ENCODE measurements around the gene TEX35.

TEX35 gene

DNA sequence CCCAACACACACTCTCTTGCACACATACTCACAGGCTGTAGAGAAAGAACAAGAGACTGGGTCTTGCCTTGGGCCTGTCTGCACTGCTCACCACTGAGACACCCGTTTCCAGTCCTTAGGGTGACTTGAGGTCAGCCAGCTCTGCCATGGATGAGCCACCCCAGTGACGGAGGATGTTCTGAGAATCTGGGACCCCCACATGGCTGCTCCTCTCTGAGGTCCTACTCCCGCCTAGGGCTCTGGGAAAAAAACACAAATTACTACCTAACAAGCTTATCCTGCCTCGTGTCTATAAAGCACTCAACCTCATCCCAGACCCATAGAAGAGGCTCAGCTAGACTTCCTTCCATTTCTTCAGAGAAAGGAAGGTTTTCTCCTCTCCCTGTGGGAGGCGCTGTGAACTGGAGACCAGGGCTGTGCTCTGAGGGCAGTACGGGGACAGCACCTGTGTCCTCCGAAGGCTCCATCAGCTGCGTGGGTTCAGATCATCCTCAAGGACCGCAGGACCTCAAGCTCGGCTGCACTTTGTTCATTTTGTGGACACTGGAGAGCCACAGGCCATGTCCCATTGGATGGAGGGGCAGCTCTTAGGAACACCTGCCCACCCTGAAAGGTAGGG, 11.9 kb upstream of the TEX35 start:
- ChIA-PET POLR2A (no interaction called here), CTCF (interaction anchor here (0.6 to 4.1 kb wide), 47 partner anchors 9 to 802 kb away, joined by 3 to 63 read pairs (median 5); partner anchors contain the start of gene TEX35)
- H3K4me3 ChIP-seq (ENCODE audit: low read depth, low read length) = no peak overlapping the region
- no peaks in the 10 kb centered on the region for H3K36me3 ChIP-seq (ENCODE audit: control insufficient read depth in 2 of 2, insufficient read depth in 1 of 2, low read length in 2 of 2)
- H3K9me3 ChIP-seq (ENCODE audit: control insufficient read depth, insufficient read depth, low read depth, low read length) = no peaks in the 10 kb centered on the region
- TF ChIP-seq ZNF146 (tag by site-specific recombination; IDR thresholded peaks at IDR 0.05) = no peak
- no peak for TF ChIP-seq ZNF777 (tag by site-specific recombination; IDR thresholded peaks at IDR 0.05; ENCODE audit: borderline replicate concordance)
- TF ChIP-seq ZBTB26 (tag by site-specific recombination; optimal IDR thresholded peaks at IDR 0.05) = no peak
- TF ChIP-seq GLI2 (tag by site-specific recombination; IDR thresholded peaks at IDR 0.05; ENCODE audit: borderline replicate concordance, low read depth) = no peak
- TF ChIP-seq, protein P1, sequence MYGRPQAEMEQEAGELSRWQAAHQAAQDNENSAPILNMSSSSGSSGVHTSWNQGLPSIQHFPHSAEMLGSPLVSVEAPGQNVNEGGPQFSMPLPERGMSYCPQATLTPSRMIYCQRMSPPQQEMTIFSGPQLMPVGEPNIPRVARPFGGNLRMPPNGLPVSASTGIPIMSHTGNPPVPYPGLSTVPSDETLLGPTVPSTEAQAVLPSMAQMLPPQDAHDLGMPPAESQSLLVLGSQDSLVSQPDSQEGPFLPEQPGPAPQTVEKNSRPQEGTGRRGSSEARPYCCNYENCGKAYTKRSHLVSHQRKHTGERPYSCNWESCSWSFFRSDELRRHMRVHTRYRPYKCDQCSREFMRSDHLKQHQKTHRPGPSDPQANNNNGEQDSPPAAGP (tag by site-specific recombination; IDR thresholded peaks at IDR 0.05) = no peak
- TF ChIP-seq MEIS1 (CRISPR knock-in tag; IDR thresholded peaks at IDR 0.05; ENCODE audit: borderline replicate concordance) = no peak
- no peak for TF ChIP-seq HOXC10 (CRISPR knock-in tag; IDR thresholded peaks at IDR 0.05)
- no peak for TF ChIP-seq SP7 (tag by site-specific recombination; IDR thresholded peaks at IDR 0.05)
- TF ChIP-seq, protein P2, sequence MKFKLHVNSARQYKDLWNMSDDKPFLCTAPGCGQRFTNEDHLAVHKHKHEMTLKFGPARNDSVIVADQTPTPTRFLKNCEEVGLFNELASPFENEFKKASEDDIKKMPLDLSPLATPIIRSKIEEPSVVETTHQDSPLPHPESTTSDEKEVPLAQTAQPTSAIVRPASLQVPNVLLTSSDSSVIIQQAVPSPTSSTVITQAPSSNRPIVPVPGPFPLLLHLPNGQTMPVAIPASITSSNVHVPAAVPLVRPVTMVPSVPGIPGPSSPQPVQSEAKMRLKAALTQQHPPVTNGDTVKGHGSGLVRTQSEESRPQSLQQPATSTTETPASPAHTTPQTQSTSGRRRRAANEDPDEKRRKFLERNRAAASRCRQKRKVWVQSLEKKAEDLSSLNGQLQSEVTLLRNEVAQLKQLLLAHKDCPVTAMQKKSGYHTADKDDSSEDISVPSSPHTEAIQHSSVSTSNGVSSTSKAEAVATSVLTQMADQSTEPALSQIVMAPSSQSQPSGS (tag by site-specific recombination; IDR thresholded peaks at IDR 0.05; ENCODE audit: low read depth) = no peak
- no peak for TF ChIP-seq YY1 (tag by site-specific recombination; IDR thresholded peaks at IDR 0.05)
- TF ChIP-seq SP2 (tag by site-specific recombination; IDR thresholded peaks at IDR 0.05) = no peak
- TF ChIP-seq, protein P3, sequence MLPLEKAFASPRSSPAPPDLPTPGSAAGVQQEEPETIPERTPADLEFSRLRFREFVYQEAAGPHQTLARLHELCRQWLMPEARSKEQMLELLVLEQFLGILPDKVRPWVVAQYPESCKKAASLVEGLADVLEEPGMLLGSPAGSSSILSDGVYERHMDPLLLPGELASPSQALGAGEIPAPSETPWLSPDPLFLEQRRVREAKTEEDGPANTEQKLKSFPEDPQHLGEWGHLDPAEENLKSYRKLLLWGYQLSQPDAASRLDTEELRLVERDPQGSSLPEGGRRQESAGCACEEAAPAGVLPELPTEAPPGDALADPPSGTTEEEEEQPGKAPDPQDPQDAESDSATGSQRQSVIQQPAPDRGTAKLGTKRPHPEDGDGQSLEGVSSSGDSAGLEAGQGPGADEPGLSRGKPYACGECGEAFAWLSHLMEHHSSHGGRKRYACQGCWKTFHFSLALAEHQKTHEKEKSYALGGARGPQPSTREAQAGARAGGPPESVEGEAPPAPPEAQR (tag by site-specific recombination; IDR thresholded peaks at IDR 0.05) = no peak
- TF ChIP-seq ZNF707 (tag by site-specific recombination; IDR thresholded peaks at IDR 0.05) = no peak
- TF ChIP-seq ZNF10 (tag by site-specific recombination; IDR thresholded peaks at IDR 0.05) = no peak
- no peaks in the 10 kb centered on the region for H3K4me1 ChIP-seq (ENCODE audit: control insufficient read depth, insufficient read depth, low read length)
- no peak overlapping the region for H3K27ac ChIP-seq (ENCODE audit: extremely low read depth, low read depth, low read length)

- H3K4me1 ChIP-seq (ENCODE audit: control insufficient read depth, insufficient read depth, low read length) = no peaks in the 10 kb centered on the region
- no peak overlapping the region for H3K27ac ChIP-seq (ENCODE audit: extremely low read depth, low read depth, low read length)
- ChIA-PET CTCF (interaction anchor here (0.5 to 4.1 kb wide), 70 partner anchors 10 to 839 kb away, joined by 3 to 63 read pairs (median 4); partner anchors contain the start of gene TEX35), POLR2A (no interaction called here)
- H3K36me3 ChIP-seq (ENCODE audit: control insufficient read depth in 2 of 2, insufficient read depth in 1 of 2, low read length in 2 of 2) = no peaks in the 10 kb centered on the region
- H3K4me3 ChIP-seq (ENCODE audit: low read depth, low read length) = no peak overlapping the region
- TF ChIP-seq ZNF623 (tag by site-specific recombination; IDR thresholded peaks at IDR 0.05) = no peak
- TF ChIP-seq, protein P4, sequence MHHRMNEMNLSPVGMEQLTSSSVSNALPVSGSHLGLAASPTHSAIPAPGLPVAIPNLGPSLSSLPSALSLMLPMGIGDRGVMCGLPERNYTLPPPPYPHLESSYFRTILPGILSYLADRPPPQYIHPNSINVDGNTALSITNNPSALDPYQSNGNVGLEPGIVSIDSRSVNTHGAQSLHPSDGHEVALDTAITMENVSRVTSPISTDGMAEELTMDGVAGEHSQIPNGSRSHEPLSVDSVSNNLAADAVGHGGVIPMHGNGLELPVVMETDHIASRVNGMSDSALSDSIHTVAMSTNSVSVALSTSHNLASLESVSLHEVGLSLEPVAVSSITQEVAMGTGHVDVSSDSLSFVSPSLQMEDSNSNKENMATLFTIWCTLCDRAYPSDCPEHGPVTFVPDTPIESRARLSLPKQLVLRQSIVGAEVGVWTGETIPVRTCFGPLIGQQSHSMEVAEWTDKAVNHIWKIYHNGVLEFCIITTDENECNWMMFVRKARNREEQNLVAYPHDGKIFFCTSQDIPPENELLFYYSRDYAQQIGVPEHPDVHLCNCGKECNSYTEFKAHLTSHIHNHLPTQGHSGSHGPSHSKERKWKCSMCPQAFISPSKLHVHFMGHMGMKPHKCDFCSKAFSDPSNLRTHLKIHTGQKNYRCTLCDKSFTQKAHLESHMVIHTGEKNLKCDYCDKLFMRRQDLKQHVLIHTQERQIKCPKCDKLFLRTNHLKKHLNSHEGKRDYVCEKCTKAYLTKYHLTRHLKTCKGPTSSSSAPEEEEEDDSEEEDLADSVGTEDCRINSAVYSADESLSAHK (tag by site-specific recombination; IDR thresholded peaks at IDR 0.05) = no peak
- TF ChIP-seq ZNF174 (tag by site-specific recombination; IDR thresholded peaks at IDR 0.05) = no peak
- no peak for TF ChIP-seq ZNF514 (tag by site-specific recombination; IDR thresholded peaks at IDR 0.05)
- TF ChIP-seq CTCF (tag by site-specific recombination; IDR thresholded peaks at IDR 0.05) = peak; percentile 56; the same call in 1 of the 2 replicates
- TF ChIP-seq ZBTB48 (tag by site-specific recombination; IDR thresholded peaks at IDR 0.05) = peak; percentile 76
- TF ChIP-seq ZNF394 (tag by site-specific recombination; IDR thresholded peaks at IDR 0.05; ENCODE audit: borderline replicate concordance) = peak; percentile 40; the same call in 1 of the 2 replicates
- TF ChIP-seq MZF1 (tag by site-specific recombination; IDR thresholded peaks at IDR 0.05; ENCODE audit: borderline replicate concordance) = no peak
- TF ChIP-seq ZNF660 (tag by site-specific recombination; IDR thresholded peaks at IDR 0.05) = no peak
- peak; percentile 70 for TF ChIP-seq ZNF654 (tag by site-specific recombination; IDR thresholded peaks at IDR 0.05; ENCODE audit: low read depth)
- no peak for TF ChIP-seq EGR2 (tag by site-specific recombination; IDR thresholded peaks at IDR 0.05; ENCODE audit: low read depth)
- no peaks in the 10 kb centered on the region for H3K9me3 ChIP-seq (ENCODE audit: control insufficient read depth, insufficient read depth, low read depth, low read length)
These were observed 11.1 kb upstream of the TEX35 start for GRCh38 chr1:178501705-178502329.

All from HEK293 (cell line).